Neural crest cell (in vitro differentiated cells): ENCODE data around the gene UBA7. TPM values are rescaled to one million over a fixed set of nuclear protein-coding genes. Genes with fewer than 3 reads are reported as not detected.
"Not testable (repeated sequence)": the region's sequence is repeated elsewhere in the genome, so short reads cannot be mapped to it uniquely, and the experiment has no call there.

Source experiments
- DNase-seq: peaks from one replicate; pipeline ENCODE4 v3.0.0; 2021; ENCODE audit warnings: low read depth, mixed read lengths, low spot score
- H3K27ac Mint-ChIP-seq: one replicate; pipeline ENCODE4 v1.8.0; 2021; ENCODE audit warnings: mild to moderate bottlenecking, mixed read lengths; ENCODE audit not compliant: unreplicated experiment
- H3K27me3 Mint-ChIP-seq: 2 replicates; pipeline ENCODE4 v1.8.0; 2021; ENCODE audit warnings: low read depth, mild to moderate bottlenecking, mixed read lengths
- H3K36me3 Mint-ChIP-seq: 2 replicates; pipeline ENCODE4 v1.8.0; 2021; ENCODE audit warnings: low read depth, mild to moderate bottlenecking, mixed read lengths
- H3K4me1 Mint-ChIP-seq: 2 replicates; pipeline ENCODE4 v1.8.0; 2021; ENCODE audit warnings: mixed read lengths
- H3K4me3 Mint-ChIP-seq: one replicate; pipeline ENCODE4 v1.8.0; 2021; ENCODE audit warnings: mild to moderate bottlenecking, mixed read lengths
- H3K9me3 Mint-ChIP-seq: 2 replicates; pipeline ENCODE4 v1.8.0; 2021; ENCODE audit warnings: mixed read lengths
- CTCF ChIP-seq: fragments of 200-600 bp; sonication (generic); conservative IDR thresholded peaks from 2 replicates; pipeline ENCODE4 v1.5.0; 2021; ENCODE audit warnings: antibody characterized with exemption, mild to moderate bottlenecking
- total RNA-seq: library from RNA; stranded (reverse); gene quantifications from 2 replicates; pipeline ENCODE4 v1.2.1, GENCODE V29; 2021

UBA7 gene
- total RNA-seq, 1 donor from 2014 or later, result 6.0 TPM

- peak overlapping the region; percentile 88 for H3K27ac Mint-ChIP-seq
- H3K4me3 Mint-ChIP-seq, result peak overlapping the region; percentile 92
- TF ChIP-seq CTCF, result no peak
- H3K36me3 Mint-ChIP-seq, result peaks cover 7% of the 10 kb centered on the region
- no peak for DNase-seq
- H3K27me3 Mint-ChIP-seq, result no peaks in the 10 kb centered on the region
- no peaks in the 10 kb centered on the region for H3K9me3 Mint-ChIP-seq
- H3K4me1 Mint-ChIP-seq, result peaks cover 40% of the 10 kb centered on the region
Measured at GRCh38 chr3:49785565-49786356, 28.0 kb downstream of the UBA7 start.

- not testable (repeated sequence) for H3K27me3 Mint-ChIP-seq, DNase-seq, H3K9me3 Mint-ChIP-seq
- Mint-ChIP-seq H3K4me1 (peaks cover 44% of the 10 kb centered on the region), H3K4me3 (peak overlapping the region; percentile 74), H3K27ac (peak overlapping the region; percentile 27), H3K36me3 (peaks cover 13% of the 10 kb centered on the region)
Measured at GRCh38 chr3:49782277-49782676, 31.5 kb downstream of the UBA7 start.

- no peak for DNase-seq
Measured at GRCh38 chr3:49781415-49782199, 32.1 kb downstream of the UBA7 start.

GRCh38 chr3:49780975-49781365, 32.8 kb downstream of the UBA7 start:
- Mint-ChIP-seq H3K4me1 (peaks cover 36% of the 10 kb centered on the region), H3K4me3 (peak overlapping the region; percentile 76), H3K36me3 (peaks cover 13% of the 10 kb centered on the region)
- not testable (repeated sequence) for H3K27ac Mint-ChIP-seq, H3K27me3 Mint-ChIP-seq, H3K9me3 Mint-ChIP-seq, DNase-seq

More at GRCh38 chr3:49781415-49782199, 32.1 kb downstream of the UBA7 start:
- Mint-ChIP-seq H3K9me3 (no peaks in the 10 kb centered on the region), H3K4me1 (peaks cover 38% of the 10 kb centered on the region), H3K36me3 (peaks cover 13% of the 10 kb centered on the region), H3K27me3 (no peaks in the 10 kb centered on the region), H3K27ac (peak overlapping the region; percentile 29), H3K4me3 (peak overlapping the region; percentile 76)
- no peak for TF ChIP-seq CTCF

- no peak for TF ChIP-seq CTCF
- no peaks in the 10 kb centered on the region for H3K27me3 Mint-ChIP-seq
- H3K9me3 Mint-ChIP-seq, result no peaks in the 10 kb centered on the region
- peaks cover 31% of the 10 kb centered on the region for H3K4me1 Mint-ChIP-seq
- H3K4me3 Mint-ChIP-seq, result peak overlapping the region; percentile 57
- no peak overlapping the region for H3K27ac Mint-ChIP-seq
- no peak for DNase-seq
- peaks cover 8% of the 10 kb centered on the region for H3K36me3 Mint-ChIP-seq
Measured at GRCh38 chr3:49780080-49780974, 33.4 kb downstream of the UBA7 start.
